Neural cell (in vitro differentiated cells): ENCODE data around the gene THADA. TPM values are rescaled to one million over a fixed set of nuclear protein-coding genes. Genes with fewer than 3 reads are reported as not detected.

Source experiments
- H2AFZ ChIP-seq: fragments of 200-600, 300-800 bp; sonication (generic), shearing (Covaris generic); 2 replicates; pipeline ENCODE4 v1.6.0; 2014; ENCODE audit warnings: low read depth, mild to moderate bottlenecking, antibody characterized with exemption, low read length, moderate library complexity
- H3F3A ChIP-seq: fragments of 200-600 bp; shearing (Covaris generic); 2 replicates; pipeline ENCODE4 v1.6.1; 2016; ENCODE audit warnings: mild to moderate bottlenecking, moderate library complexity, mixed read lengths, antibody characterized with exemption, low read length; ENCODE audit not compliant: insufficient read depth, poor library complexity, severe bottlenecking
- H3K27ac ChIP-seq: fragments of 200-600, 300-800 bp; sonication (generic), shearing (Covaris generic); 2 replicates; pipeline ENCODE4 v1.5.1; 2014; ENCODE audit warnings: mild to moderate bottlenecking, low read length, moderate library complexity
- H3K27me3 ChIP-seq: fragments of 300-800, 200-600 bp; sonication (generic), shearing (Covaris generic); 2 replicates; pipeline ENCODE4 v1.6.0; 2014; ENCODE audit warnings: mild to moderate bottlenecking, low read depth, low read length, moderate library complexity; ENCODE audit not compliant: insufficient read depth
- H3K36me3 ChIP-seq: fragments of 300-800, 200-600 bp; sonication (generic), shearing (Covaris generic); 2 replicates; pipeline ENCODE4 v1.5.1; 2014; ENCODE audit warnings: mild to moderate bottlenecking, antibody characterized with exemption, low read length, moderate library complexity; ENCODE audit not compliant: insufficient read depth
- H3K4me2 ChIP-seq: fragments of 300-800, 200-600 bp; sonication (generic), shearing (Covaris generic); 2 replicates; pipeline ENCODE4 v1.6.0; 2014; ENCODE audit warnings: mild to moderate bottlenecking, low read length
- H3K4me3 ChIP-seq: fragments of 300-800, 200-600 bp; sonication (generic), shearing (Covaris generic); 2 replicates; pipeline ENCODE4 v1.5.1; 2014; ENCODE audit warnings: mild to moderate bottlenecking, low read length, moderate library complexity
- H3K79me2 ChIP-seq: fragments of 200-600 bp; shearing (Covaris generic); replicated peaks from 2 replicates; pipeline ENCODE4 v1.6.0; 2014; ENCODE audit warnings: mild to moderate bottlenecking, low read length, moderate library complexity; ENCODE audit not compliant: insufficient read depth
- H3K9ac ChIP-seq: fragments of 300-800, 200-600 bp; sonication (generic), shearing (Covaris generic); 2 replicates; pipeline ENCODE4 v1.6.1; 2016; ENCODE audit warnings: mild to moderate bottlenecking, low read length, mixed read lengths
- H3K9me2 ChIP-seq: fragments of 200-600 bp; shearing (Covaris generic); 2 replicates; pipeline ENCODE4 v1.6.1; 2016; ENCODE audit warnings: mild to moderate bottlenecking, low read length, mixed read lengths; ENCODE audit not compliant: insufficient read depth
- H3K9me3 ChIP-seq: fragments of 200-600, 300-800 bp; sonication (generic), shearing (Covaris generic); 2 replicates; pipeline ENCODE4 v1.6.1; 2016; ENCODE audit warnings: mild to moderate bottlenecking, mixed run types, low read length, moderate library complexity, mixed read lengths
- H4K20me1 ChIP-seq: fragments of 200-600 bp; shearing (Covaris generic); 2 replicates; pipeline ENCODE4 v1.6.1; 2016; ENCODE audit warnings: mild to moderate bottlenecking, mixed run types; ENCODE audit not compliant: insufficient read depth
- EP300 ChIP-seq: fragments of 450-650 bp; conservative IDR thresholded peaks from 2 replicates; pipeline ENCODE4 v1.6.1; 2014; ENCODE audit warnings: antibody characterized with exemption, mild to moderate bottlenecking, moderate library complexity; ENCODE audit not compliant: poor library complexity, severe bottlenecking
- EZH2 ChIP-seq: fragments of 200-600, 300-800 bp; shearing (Covaris generic), sonication (generic); IDR thresholded peaks from 2 replicates; pipeline ENCODE4 v1.6.1; 2014; ENCODE audit warnings: antibody characterized with exemption, low read length, borderline replicate concordance, mild to moderate bottlenecking; ENCODE audit not compliant: insufficient read depth, poor library complexity, severe bottlenecking
- MXI1 ChIP-seq: fragments of 450-650 bp; conservative IDR thresholded peaks from 2 replicates; pipeline ENCODE4 v1.6.1; 2014; ENCODE audit warnings: antibody characterized with exemption, mild to moderate bottlenecking; ENCODE audit not compliant: poor library complexity, severe bottlenecking
- POLR2AphosphoS5 ChIP-seq: IDR thresholded peaks from 2 replicates; pipeline ENCODE4 v1.6.1; 2012
- RAD21 ChIP-seq: fragments of 450-650 bp; conservative IDR thresholded peaks from 2 replicates; pipeline ENCODE4 v1.6.1; 2014; ENCODE audit warnings: antibody characterized with exemption, mild to moderate bottlenecking, moderate library complexity
- REST ChIP-seq: IDR thresholded peaks from 2 replicates; pipeline ENCODE4 v1.6.1; 2012; ENCODE audit warnings: borderline replicate concordance
- SMC3 ChIP-seq: fragments of 450-650 bp; conservative IDR thresholded peaks from 2 replicates; pipeline ENCODE4 v1.6.1; 2014; ENCODE audit warnings: antibody characterized with exemption, mild to moderate bottlenecking, moderate library complexity; ENCODE audit not compliant: poor library complexity
- TAF1 ChIP-seq: IDR thresholded peaks from 2 replicates; pipeline ENCODE4 v1.6.1; 2012; ENCODE audit warnings: low read depth
- polyA plus RNA-seq: library from polyadenylated mRNA; depleted of rRNA; stranded (reverse); fragments of >200 nt; gene quantifications from 2 replicates; pipeline ENCODE4 v1.2.3, GENCODE V29; 2014
- TF ChIP-seq, protein P1 (sequence below): fragments of 450-650 bp; IDR thresholded peaks from 2 replicates; pipeline ENCODE4 v1.5.1; 2014; ENCODE audit warnings: antibody characterized with exemption, mild to moderate bottlenecking, moderate library complexity; ENCODE audit not compliant: poor library complexity, severe bottlenecking

THADA gene
- polyA plus RNA-seq, 1 donor from 2014 or later = 8.5 TPM

DNA sequence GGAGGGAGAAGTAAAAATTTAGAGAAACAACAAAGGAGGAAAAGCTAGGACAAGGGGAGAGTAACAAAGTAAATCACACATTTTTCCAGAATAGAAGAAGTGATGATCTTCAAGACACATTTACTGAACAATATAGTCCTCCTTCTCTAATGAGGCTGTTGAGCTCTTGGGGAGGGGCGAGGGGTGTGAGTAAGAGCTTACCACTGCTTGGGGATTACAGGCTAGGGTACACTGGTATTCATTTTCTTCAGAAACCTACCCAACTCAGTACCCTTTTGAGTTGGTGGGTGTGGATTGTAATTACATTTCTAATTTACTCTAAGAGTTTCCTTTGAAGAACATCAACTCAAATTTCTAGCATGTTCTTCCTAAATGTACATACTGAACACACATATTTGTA lies 211.7 kb downstream of the THADA start:
- H3K27me3 ChIP-seq = no peaks in the 10 kb centered on the region
- H3F3A ChIP-seq = no peaks in the 10 kb centered on the region
- no peak overlapping the region for H3K27ac ChIP-seq
- H3K4me2 ChIP-seq = no peak overlapping the region
- H3K79me2 ChIP-seq = no peaks in the 10 kb centered on the region
- no peak overlapping the region for H3K4me3 ChIP-seq
- H3K9me2 ChIP-seq = no peaks in the 10 kb centered on the region
- H3K9ac ChIP-seq = no peak overlapping the region
- no peaks in the 10 kb centered on the region for H3K9me3 ChIP-seq
- no peak overlapping the region for H2AFZ ChIP-seq
- TF ChIP-seq REST (no peak), EZH2 (no peak), SMC3 (no peak), POLR2AphosphoS5 (no peak), TAF1 (no peak), RAD21 (no peak), EP300 (no peak), MXI1 (no peak)
- TF ChIP-seq, protein P1, sequence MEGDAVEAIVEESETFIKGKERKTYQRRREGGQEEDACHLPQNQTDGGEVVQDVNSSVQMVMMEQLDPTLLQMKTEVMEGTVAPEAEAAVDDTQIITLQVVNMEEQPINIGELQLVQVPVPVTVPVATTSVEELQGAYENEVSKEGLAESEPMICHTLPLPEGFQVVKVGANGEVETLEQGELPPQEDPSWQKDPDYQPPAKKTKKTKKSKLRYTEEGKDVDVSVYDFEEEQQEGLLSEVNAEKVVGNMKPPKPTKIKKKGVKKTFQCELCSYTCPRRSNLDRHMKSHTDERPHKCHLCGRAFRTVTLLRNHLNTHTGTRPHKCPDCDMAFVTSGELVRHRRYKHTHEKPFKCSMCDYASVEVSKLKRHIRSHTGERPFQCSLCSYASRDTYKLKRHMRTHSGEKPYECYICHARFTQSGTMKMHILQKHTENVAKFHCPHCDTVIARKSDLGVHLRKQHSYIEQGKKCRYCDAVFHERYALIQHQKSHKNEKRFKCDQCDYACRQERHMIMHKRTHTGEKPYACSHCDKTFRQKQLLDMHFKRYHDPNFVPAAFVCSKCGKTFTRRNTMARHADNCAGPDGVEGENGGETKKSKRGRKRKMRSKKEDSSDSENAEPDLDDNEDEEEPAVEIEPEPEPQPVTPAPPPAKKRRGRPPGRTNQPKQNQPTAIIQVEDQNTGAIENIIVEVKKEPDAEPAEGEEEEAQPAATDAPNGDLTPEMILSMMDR = no peak
- H4K20me1 ChIP-seq = no peaks in the 10 kb centered on the region
- no peaks in the 10 kb centered on the region for H3K36me3 ChIP-seq

- H3K9me3 ChIP-seq = no peaks in the 10 kb centered on the region
- no peaks in the 10 kb centered on the region for H3K36me3 ChIP-seq
- TF ChIP-seq REST = no peak
- TF ChIP-seq, protein P1 = no peak
- TF ChIP-seq POLR2AphosphoS5 = no peak
- no peak for TF ChIP-seq TAF1
- TF ChIP-seq MXI1 = no peak
- TF ChIP-seq EP300 = no peak
- TF ChIP-seq EZH2 = no peak
- no peak for TF ChIP-seq SMC3
- no peak for TF ChIP-seq RAD21
- no peaks in the 10 kb centered on the region for H3F3A ChIP-seq
- H4K20me1 ChIP-seq = no peaks in the 10 kb centered on the region
- H2AFZ ChIP-seq = no peak overlapping the region
- H3K4me2 ChIP-seq = no peak overlapping the region
- no peak overlapping the region for H3K27ac ChIP-seq
- H3K79me2 ChIP-seq = no peaks in the 10 kb centered on the region
- H3K27me3 ChIP-seq = no peaks in the 10 kb centered on the region
- H3K9ac ChIP-seq = no peak overlapping the region
- no peak overlapping the region for H3K4me3 ChIP-seq
- no peaks in the 10 kb centered on the region for H3K9me2 ChIP-seq
These were observed 212.3 kb downstream of the THADA start for GRCh38 chr2:43383533-43383932.
